ENCODE results near the gene PRDM16.
"Not testable (repeated sequence)": the region's sequence is repeated elsewhere in the genome, so short reads cannot be mapped to it uniquely, and the experiment has no call there.

The PRDM16 gene

GRCh38 chr1:3148171-3148570 lies 79.2 kb downstream of the PRDM16 start:
- DNase-seq = no peak

GRCh38 chr1:3149277-3149676 lies 80.3 kb downstream of the PRDM16 start:
- DNase-seq = no peak

GRCh38 chr1:3151456-3151855 lies 82.5 kb downstream of the PRDM16 start:
- no peak for DNase-seq

GRCh38 chr1:3152143-3152542 lies 83.1 kb downstream of the PRDM16 start:
- DNase-seq = no peak

DNA sequence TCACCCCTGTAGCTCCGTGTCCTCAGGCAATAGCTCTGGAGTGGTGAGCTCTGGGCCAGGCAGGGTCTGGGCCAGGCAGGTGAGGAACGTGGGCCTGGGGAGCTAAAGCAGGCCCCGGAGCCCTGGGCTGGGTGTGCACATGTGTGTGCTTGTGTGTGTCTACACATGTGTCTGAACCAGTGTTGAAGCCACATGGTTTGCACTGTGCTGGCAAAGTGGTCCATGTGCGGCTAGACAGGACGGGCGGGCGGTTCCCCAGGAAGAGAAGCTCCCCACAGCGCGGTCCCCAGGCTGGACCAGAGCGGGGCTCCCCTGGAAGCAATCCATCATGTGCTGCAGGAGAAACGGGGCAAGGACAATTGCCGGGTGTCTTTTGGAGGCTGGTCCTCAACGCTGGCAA lies 84.2 kb downstream of the PRDM16 start:
- no peak for DNase-seq

DNA sequence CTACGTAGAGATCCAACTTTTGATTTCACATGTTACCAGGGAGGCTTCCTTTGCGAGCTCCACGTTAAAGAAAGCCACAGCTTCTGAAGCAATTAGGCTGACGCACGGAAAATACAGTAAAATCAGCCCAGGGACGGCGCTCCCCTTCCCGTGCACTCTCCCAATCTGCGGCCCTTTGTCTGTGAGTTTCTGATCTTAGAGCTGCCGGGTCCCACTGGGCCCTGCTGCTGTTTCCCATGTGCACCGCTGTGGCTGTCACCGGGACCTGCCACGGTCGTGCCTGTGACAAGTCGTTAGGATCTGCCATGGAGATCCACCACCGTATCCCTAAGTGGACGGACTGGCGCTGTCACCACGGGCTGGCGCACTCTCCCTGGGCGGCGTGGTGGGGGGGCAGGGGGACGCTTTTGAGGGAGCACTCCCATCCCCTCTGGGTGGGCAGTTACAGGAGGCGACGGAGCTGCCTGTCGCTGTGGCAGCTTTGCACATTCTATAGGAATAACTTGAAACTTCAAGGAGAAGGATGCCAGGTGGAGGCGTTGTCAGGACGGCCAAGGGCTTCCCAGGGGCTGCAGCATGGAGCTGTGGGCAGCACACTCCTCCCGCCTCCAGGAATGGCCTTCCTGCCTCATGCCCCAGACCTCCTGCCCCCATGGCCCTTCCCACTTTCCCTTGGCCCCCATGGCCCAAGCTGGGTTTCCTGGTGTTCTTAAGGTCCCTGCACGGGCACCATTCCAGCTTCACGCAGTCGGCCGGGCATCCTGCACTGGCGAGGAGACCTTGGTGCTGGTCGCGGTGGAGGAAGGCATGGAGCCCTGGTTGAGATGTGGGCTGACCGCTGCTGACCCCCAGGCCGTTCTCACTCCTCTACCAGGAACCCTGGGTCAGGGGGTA lies 85.1 kb downstream of the PRDM16 start:
- DNase-seq = no peak

DNA sequence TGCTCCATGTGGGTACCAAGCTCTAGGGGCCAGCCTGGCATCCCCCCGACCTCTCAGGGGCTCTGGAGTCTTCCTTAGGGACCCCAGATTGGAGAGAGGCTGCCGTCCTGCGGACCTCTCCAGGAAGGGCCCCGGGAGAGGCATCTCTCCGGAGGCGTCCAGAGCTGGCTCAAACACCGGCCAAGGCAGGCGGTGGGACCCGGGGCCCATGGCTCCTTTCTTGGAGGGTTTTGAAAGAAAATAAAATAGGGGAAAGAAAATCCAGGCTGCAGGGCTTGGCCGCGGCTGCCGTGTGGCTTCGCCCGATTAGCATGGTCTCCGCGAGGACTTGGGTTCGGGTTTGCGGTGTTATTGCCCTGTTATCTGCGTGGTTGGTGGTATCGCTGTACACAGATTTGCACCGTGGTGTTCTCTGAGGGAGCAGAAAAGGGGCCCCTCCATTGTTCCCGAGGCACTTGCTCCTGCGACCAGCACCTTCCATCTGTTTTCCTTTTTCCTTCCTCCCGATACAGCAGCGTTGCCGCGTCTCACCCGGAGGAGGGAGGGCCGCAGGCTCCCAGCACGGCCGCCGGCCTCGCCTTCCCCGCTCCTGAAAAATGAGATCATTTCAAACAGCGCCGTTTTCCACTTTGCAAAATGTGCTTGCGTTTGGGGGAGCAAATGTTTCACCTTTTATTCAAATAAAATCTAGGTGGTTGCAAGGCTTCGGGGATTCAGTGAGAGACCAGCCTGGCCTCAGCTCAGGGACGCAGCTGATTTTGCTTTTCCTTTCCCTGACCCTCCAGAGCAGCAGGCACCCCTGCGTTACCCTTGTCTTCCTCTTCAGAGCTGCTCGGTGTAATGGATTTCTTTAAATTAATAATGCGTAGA lies 86.3 kb downstream of the PRDM16 start:
- DNase-seq = no peak

DNA sequence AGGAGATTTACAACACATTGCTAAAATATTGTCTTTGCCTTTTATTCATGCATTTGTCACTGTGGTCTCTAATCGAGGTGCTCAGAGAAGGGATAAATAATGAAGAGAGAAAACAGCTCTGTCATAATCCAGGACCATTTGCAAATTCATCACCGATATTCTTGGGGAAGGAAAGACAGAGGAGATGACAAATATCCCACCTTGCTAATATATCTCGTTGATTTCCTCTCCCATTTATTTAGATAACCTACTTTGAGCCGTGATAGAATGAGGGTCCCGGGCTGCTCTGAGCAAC lies 86.9 kb downstream of the PRDM16 start:
- no peak for DNase-seq

- DNase-seq = no peak
Measured at GRCh38 chr1:3156936-3157335, 87.9 kb downstream of the PRDM16 start.

DNA sequence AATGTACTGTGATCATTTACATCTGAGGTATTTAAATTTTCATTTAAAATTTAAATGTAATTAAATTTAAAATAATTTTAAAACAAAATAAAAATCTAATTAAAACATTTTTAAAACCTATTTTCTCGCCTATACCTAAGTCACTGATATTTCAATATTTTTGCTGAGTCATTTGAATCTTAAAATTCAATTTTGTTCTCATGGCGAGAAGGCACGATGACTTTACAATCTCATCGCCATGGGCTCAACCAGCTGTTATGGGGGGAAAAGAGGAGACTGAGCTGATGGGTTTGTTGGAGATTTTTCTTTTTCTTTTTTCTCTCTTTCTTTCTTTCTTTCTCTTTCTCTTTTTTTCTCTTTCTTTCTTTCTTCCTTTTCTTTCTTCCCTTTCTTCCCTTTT lies 89.3 kb downstream of the PRDM16 start:
- no peak for DNase-seq

DNA sequence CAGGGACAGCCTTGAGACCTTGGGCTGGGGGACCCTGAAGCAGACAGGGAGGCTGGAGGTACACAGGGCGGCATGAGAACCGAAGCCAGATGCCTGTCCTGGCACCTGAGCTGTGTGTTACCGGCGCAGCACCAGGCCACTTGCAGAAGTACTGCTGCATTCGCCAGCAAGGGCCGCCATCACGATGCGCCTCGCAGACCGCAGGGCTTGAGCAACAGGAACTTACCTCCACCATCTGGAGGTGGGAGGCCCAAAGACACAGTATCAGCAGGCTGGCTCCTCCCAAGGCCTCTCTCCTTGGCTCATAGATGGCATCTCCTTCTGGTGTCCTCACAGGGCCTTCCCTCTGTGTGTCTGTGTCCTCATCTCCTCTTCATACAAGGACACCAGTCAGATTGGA lies 90.1 kb downstream of the PRDM16 start:
- no peak for DNase-seq

GRCh38 chr1:3159996-3160395 lies 91.0 kb downstream of the PRDM16 start:
- DNase-seq = no peak

DNA sequence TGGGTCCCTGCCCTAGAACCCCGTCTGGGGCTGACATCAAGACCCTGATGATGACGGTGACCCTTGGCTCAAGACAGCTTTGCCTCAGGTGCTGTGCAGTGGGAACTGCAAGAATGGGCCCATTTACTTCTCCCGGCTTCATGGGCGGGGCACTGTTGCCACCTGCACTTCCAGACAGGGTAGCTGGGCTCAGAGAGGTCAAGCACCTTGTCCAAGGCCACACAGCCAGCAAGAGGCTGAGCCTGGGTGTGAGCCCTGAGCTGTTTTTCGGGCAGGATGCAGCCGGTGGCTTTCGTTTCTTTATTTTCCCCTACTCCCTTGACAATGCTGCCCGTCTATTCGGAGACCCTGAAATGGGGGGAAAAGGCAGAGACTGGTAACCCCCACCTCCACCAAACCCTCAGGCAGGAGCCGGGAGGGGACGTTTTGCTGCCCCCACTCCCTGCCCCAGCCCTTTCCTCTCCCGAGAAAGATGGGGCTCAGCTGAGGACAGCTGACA lies 91.7 kb downstream of the PRDM16 start:
- no peak for DNase-seq

DNA sequence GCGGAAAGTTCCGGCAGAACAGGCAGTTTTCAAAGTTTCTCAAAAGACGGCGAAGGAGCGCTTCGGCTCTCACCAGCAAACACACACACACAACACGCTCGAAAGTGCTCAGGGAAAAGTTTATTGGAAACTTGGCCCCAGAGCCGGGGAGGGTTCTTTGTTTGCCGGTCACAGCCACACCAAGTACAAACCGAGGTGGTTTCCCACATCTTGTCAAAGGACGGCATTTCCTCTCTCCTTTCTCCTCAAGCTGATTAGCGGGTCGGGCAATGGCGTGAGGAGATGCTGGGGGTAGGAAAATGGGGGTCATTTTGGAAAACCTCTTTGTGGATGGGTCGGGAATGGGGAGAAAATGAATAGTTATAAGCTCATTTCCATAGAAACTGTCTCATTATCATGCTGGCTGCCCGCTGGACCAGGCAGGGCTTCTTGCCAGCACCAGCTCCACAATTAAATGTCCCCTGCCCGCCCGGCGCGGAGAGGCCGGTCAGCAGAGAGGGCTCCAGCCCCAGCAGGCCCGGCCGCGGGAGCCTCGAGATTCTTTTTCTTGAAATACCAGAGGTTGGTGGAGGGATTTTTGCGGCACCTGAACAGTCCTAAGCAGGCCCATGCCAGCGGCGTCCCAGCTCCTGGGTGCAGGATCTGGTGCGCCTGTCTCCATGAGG lies 92.3 kb downstream of the PRDM16 start:
- no peak for DNase-seq

- no peak for DNase-seq
Measured at GRCh38 chr1:3162322-3162882, 93.4 kb downstream of the PRDM16 start.

- no peak for DNase-seq
Measured at GRCh38 chr1:3163356-3163755, 94.4 kb downstream of the PRDM16 start.

DNA sequence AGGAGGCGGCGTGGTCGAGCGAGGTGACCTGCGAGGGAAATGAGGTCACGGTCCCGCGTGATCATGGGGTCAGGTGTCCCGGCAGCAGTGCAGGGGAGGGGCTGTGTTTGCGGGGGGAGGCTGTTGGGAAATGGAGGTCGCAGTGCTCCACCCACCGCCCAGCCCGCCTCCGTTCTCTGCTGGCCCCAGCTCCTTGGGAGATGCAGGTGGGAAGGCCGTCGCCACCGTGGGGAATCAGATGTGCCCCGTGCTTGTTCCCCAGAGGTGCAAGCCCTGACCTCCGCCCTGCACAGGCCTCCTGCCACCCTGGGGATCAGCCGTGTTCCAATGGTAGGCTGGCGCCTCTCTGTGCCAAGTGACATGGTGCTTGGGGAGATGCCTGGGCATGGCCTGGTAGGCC lies 95.7 kb downstream of the PRDM16 start:
- DNase-seq = no peak

DNA sequence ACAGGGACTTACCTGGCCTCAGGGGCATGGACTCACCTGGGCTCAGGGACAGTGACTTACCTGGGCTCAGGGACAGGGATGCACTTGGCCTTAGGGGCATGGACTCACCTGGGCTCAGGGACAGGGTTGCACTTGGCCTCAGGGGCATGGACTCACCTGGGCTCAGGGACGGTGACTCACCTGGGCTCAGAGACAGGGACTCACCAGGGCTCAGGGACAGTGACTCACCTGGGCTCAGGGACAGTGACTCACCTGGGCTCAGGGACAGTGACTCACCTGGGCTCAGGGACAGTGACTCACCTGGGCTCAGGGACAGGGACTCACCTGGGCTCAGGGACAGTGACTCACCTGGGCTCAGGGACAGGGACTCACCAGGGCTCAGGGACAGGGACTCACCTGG lies 96.2 kb downstream of the PRDM16 start:
- DNase-seq = not testable (repeated sequence)

- no peak for DNase-seq
Measured at GRCh38 chr1:3166206-3166918, 97.4 kb downstream of the PRDM16 start.

DNA sequence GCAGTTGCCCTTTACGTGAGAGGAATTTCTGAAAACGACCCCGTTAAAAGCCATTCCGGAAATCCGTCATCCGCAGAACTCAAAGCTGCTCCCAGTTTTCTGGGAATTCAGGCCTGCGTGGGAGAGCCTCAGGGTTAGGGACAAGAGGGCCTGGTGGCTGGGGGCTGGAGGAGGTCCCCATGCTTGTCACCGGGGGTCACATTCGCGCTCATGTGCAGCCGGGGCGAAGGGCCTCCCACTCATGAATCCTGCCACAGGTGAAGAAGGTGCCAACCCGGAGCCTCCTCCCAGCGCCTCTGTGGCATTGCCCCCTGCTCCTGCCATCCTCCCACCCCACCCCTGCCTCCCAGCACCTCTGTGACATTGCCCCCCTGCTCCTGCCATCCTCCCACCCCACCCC lies 98.3 kb downstream of the PRDM16 start:
- no peak for DNase-seq

DNA sequence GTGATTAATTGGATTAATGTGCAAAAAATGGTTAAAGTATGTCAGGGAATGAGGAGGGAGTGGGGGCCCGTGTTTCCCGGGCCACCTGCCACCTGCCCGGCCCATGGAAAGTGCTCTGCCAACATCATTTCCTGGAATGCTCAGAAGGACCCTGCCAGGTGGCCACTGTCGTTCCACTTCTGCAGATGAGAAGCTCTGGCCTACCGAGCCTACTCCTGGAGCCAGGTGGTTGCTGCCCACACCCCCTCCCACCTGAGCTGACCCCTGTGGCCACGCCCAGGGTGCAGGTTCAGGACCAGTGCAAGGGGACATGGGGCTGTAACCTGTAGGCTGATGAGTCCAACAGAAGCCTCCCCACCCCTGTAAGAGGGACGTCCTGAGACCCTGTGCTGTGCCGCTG lies 99.7 kb downstream of the PRDM16 start:
- no peak for DNase-seq

DNA sequence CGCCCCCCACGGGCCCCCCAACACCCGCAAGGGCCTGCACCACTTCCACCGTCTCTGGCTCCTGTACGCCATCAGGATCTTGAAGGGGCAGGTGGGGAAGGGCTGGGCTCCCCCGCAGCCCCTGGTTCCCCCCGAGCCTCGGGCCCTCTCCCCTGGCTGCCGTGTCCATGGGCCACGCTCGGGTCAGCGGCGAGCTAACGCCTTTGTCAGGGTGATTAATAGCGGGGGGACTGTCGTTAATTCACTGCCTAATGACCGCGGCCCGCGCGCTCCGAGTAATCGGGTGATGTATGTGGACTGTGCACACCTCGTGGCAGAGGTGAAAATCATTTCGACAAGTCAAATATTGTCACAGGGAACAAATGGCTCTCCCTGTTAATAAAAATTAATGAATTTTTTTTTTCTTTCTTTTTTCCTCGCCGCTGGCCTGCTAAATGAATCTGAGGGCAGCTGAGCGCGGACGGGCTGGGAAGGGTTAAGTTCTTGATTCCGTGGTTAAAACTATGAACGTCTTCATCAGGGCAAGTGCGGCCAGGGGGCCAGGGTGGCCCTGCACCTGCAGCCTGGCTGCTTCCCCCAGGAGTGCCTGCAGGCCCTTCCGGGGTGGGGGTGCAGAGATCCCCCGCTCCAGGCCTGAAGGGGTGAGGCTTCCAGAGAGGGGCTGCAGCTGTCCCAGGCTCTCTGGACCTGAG lies 100.8 kb downstream of the PRDM16 start:
- no peak for DNase-seq

All from NCI-H1417 (cell line).